Activated CD4-positive, alpha-beta T cell treated with anti-CD3 and anti-CD28 coated beads, Interleukin-2, amount 10 ng/mL, durations not matched to agents 24 days and 14 days (primary cell): ENCODE measurements around the gene MRPL9. TPM values are rescaled to one million over a fixed set of nuclear protein-coding genes. Genes with fewer than 3 reads are reported as not detected.
"Not testable (repeated sequence)": the region's sequence is repeated elsewhere in the genome, so short reads cannot be mapped to it uniquely, and the experiment has no call there.

Experiments used
- DNase-seq: peaks from one replicate; pipeline ENCODE4 v3.0.0; 2022
- H3K27ac Mint-ChIP-seq: one replicate; pipeline ENCODE4 v1.8.0; 2022; ENCODE audit warnings: mild to moderate bottlenecking, mixed read lengths
- H3K27me3 Mint-ChIP-seq: one replicate; pipeline ENCODE4 v1.8.0; 2022; ENCODE audit warnings: mixed read lengths
- H3K36me3 Mint-ChIP-seq: one replicate; pipeline ENCODE4 v1.8.0; 2022; ENCODE audit warnings: low read depth, mild to moderate bottlenecking, mixed read lengths
- H3K4me1 Mint-ChIP-seq: one replicate; pipeline ENCODE4 v1.8.0; 2021; ENCODE audit warnings: mixed read lengths
- H3K4me3 Mint-ChIP-seq: one replicate; pipeline ENCODE4 v1.8.0; 2022; ENCODE audit warnings: mild to moderate bottlenecking, moderate library complexity, mixed read lengths
- H3K9me3 Mint-ChIP-seq: one replicate; pipeline ENCODE4 v1.8.0; 2021; ENCODE audit warnings: mixed read lengths
- intact Hi-C: fragments of 100-400 bp; cut with micrococcal nuclease; formaldehyde crosslinking; loops from one replicate; pipeline ENCODE4 v1.15.1; 2023
- total RNA-seq: library from RNA; stranded (reverse); gene quantifications from 2 replicates; pipeline ENCODE4 v1.2.3, GENCODE V29; 2022

The MRPL9 gene
- total RNA-seq, 1 donor from 2014 or later: 136 TPM

GRCh38 chr1:151801310-151801820 is 38.1 kb upstream of the MRPL9 start:
- H3K4me1 Mint-ChIP-seq: peaks cover 3% of the 10 kb centered on the region
- intact Hi-C loops: loop anchor here (5.0 kb wide), 1 partner anchor 59 kb away; no protein-coding TSS in a partner anchor
- peaks cover 21% of the 10 kb centered on the region for H3K27me3 Mint-ChIP-seq

DNA sequence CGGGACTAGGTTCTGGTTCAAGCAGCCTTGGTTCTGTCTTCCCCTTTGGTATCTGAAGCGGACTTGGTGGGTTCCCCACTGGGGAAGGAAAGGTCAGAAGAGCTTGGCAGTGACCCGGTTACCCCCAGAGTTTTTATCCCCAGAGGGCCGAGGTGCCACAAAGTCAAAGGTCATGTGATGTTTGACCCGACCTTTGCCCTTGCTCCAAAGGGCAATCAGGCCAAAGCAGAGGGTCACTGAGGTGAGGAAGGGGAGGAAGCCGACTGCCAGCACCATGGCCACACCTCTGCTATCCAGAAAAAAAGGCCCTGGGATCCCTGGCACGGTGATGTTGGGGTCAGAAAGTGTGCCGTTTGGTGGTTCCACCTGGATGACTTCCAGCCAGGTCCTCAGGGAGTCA is 37.5 kb upstream of the MRPL9 start:
- Mint-ChIP-seq H3K27me3 (peaks cover 20% of the 10 kb centered on the region), H3K9me3 (no peaks in the 10 kb centered on the region), H3K27ac (no peak overlapping the region), H3K4me1 (peaks cover 3% of the 10 kb centered on the region), H3K4me3 (no peak overlapping the region), H3K36me3 (no peaks in the 10 kb centered on the region)
- DNase-seq: no peak
- intact Hi-C loops: loop anchor here (5.0 kb wide), 1 partner anchor 59 kb away; no protein-coding TSS in a partner anchor

More at GRCh38 chr1:151801310-151801820, 38.1 kb upstream of the MRPL9 start:
- H3K36me3 Mint-ChIP-seq: no peaks in the 10 kb centered on the region
- no peak overlapping the region for H3K27ac Mint-ChIP-seq
- no peak for DNase-seq
- no peak overlapping the region for H3K4me3 Mint-ChIP-seq
- no peaks in the 10 kb centered on the region for H3K9me3 Mint-ChIP-seq

- intact Hi-C loops: loop anchor here (5.0 kb wide), 1 partner anchor 57 kb away; no protein-coding TSS in a partner anchor
- Mint-ChIP-seq H3K4me1 (peaks cover 3% of the 10 kb centered on the region), H3K9me3 (no peaks in the 10 kb centered on the region), H3K36me3 (peaks cover under 1% of the 10 kb centered on the region), H3K4me3 (no peak overlapping the region), H3K27me3 (peaks cover 18% of the 10 kb centered on the region), H3K27ac (no peak overlapping the region)
- no peak for DNase-seq
These were observed 36.1 kb upstream of the MRPL9 start for GRCh38 chr1:151799179-151800022.

DNA sequence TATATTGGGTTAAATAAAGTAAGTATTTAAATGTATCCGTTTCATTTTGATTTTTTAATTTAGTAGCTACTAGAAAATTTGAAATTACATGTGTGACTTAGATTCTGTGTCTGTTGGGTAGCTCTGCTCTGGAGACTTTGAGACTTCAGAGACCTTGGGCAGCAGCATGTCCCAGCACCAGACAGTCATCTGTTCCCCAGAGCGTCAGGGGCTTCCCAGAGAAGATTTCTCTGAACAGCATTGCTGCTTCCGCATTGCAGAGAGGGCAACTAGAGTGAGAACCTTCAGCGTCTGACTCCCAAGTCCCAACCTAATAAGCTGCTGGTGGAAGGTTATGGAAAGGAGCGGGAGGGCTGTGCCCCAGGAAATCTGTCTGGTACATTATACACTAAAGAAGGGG is 35.3 kb upstream of the MRPL9 start:
- Mint-ChIP-seq H3K9me3 (no peaks in the 10 kb centered on the region), H3K27me3 (peaks cover 16% of the 10 kb centered on the region), H3K4me3 (no peak overlapping the region), H3K4me1 (peaks cover 3% of the 10 kb centered on the region), H3K27ac (no peak overlapping the region), H3K36me3 (peaks cover 2% of the 10 kb centered on the region)
- no peak for DNase-seq
- intact Hi-C loops: no loop called here

- peak overlapping the region; percentile 100 for H3K4me3 Mint-ChIP-seq
- H3K36me3 Mint-ChIP-seq: peaks cover 9% of the 10 kb centered on the region
- DNase-seq: peak; percentile 70
- intact Hi-C loops: loop anchor here (1.0 to 2.0 kb wide), 5 partner anchors 28 to 114 kb away; partner anchors contain the start of genes C2CD4D, MRPL9 and RIIAD1
- peaks cover 25% of the 10 kb centered on the region for H3K4me1 Mint-ChIP-seq
- peaks cover 2% of the 10 kb centered on the region for H3K27me3 Mint-ChIP-seq
- H3K27ac Mint-ChIP-seq: peak overlapping the region; percentile 90
- H3K9me3 Mint-ChIP-seq: no peaks in the 10 kb centered on the region
These were observed 27.8 kb upstream of the MRPL9 start for GRCh38 chr1:151790940-151791651.

DNA sequence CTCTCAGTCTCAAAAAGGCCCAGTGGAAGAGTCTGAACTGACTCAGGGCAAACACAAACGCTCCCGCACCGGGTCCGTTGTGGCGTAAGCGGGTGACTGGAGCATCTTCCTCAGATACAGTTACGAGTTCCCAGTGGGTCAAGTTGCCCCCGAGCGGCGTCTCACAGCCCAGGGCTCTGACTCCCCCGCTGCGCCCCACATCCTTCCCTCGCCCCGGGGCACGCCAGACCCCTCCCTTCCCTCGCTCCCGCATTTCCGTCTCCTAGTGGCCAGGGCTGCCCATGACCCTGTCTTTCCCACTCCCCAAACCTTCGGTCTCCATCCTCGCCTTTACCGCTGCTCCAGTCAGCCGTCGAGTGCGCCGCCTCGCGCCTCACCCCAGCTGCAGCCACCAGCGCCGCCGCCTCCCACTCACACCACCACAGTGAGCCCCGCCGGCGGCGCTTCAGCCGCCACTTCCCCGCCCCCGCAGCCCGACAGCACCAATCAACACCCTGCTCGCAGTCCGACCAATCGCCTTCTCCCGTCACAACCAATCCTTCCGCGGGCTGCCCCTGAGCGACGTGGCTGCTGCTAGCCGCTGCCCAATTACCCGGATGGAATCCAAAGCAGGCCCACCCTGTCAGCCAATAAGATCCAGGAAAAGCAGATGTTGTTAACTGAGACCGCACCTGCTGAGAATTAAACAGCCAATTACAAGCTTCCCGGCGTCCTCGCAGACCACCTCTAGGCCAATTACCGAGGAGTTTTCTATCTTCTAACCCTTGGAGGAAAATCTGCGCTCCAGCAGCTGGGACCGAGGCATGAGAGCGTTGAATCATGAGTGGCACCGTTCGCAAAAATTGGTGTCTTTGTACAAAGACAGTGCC is 27.0 kb upstream of the MRPL9 start, which contains the start of gene TDRKH:
TDRKH (minus strand) TSS at position 430 of the 869 bp plus-strand sequence. CDS start 7,478 bp downstream, outside the sequence.
- intact Hi-C loops: loop anchor here (1.0 to 2.0 kb wide), 5 partner anchors 27 to 114 kb away; partner anchors contain the start of genes C2CD4D, MRPL9 and RIIAD1
- DNase-seq: peak; percentile 99
- H3K27ac Mint-ChIP-seq: peak within 1 kb of the TSS; percentile 90
- peaks cover 2% of the 10 kb centered on the region for H3K27me3 Mint-ChIP-seq
- peak within 1 kb of the TSS; percentile 100 for H3K4me3 Mint-ChIP-seq
- no peaks in the 10 kb centered on the region for H3K9me3 Mint-ChIP-seq
- peaks cover 25% of the 10 kb centered on the region for H3K4me1 Mint-ChIP-seq
- peaks cover 9% of the 10 kb centered on the region for H3K36me3 Mint-ChIP-seq

DNA sequence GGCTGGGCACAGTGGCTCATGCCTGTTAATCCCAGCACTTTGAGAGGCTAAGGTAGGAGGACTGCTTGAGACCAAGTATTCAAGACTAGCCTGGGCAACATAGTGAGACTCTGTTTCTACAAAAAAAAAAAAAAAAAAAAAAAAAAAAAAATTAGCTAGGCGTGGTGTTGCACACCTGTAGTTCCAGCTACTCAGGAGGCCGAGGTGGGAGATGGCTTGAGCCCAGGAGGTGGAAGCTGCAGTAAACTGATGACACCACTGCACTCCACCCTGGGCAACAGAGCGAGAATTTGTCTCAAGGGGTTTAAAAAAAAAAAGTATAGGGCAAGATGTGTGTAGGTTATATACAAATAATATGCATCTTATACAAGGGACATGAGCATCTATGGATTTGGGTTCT is 24.4 kb upstream of the MRPL9 start:
- Mint-ChIP-seq H3K4me1 (peaks cover 25% of the 10 kb centered on the region), H3K9me3 (no peaks in the 10 kb centered on the region), H3K4me3 (no peak overlapping the region), H3K27ac (no peak overlapping the region), H3K27me3 (peaks cover 2% of the 10 kb centered on the region), H3K36me3 (peaks cover 6% of the 10 kb centered on the region)
- DNase-seq: no peak
- intact Hi-C loops: no loop called here

- no peak for DNase-seq
- no peaks in the 10 kb centered on the region for H3K27me3 Mint-ChIP-seq
- no peak overlapping the region for H3K4me3 Mint-ChIP-seq
- no peaks in the 10 kb centered on the region for H3K9me3 Mint-ChIP-seq
- H3K36me3 Mint-ChIP-seq: peaks cover 8% of the 10 kb centered on the region
- peaks cover 2% of the 10 kb centered on the region for H3K4me1 Mint-ChIP-seq
- no peak overlapping the region for H3K27ac Mint-ChIP-seq
- intact Hi-C loops: no loop called here
These were observed 20.5 kb upstream of the MRPL9 start for GRCh38 chr1:151783796-151784195.

GRCh38 chr1:151782741-151783140 is 19.4 kb upstream of the MRPL9 start:
- no peak for DNase-seq
- H3K4me3 Mint-ChIP-seq: no peak overlapping the region
- no peaks in the 10 kb centered on the region for H3K4me1 Mint-ChIP-seq
- intact Hi-C loops: no loop called here
- peaks cover 14% of the 10 kb centered on the region for H3K36me3 Mint-ChIP-seq
- H3K9me3 Mint-ChIP-seq: no peaks in the 10 kb centered on the region
- no peaks in the 10 kb centered on the region for H3K27me3 Mint-ChIP-seq
- no peak overlapping the region for H3K27ac Mint-ChIP-seq

GRCh38 chr1:151782026-151782425 is 18.7 kb upstream of the MRPL9 start:
- not testable (repeated sequence) for H3K27ac Mint-ChIP-seq

DNA sequence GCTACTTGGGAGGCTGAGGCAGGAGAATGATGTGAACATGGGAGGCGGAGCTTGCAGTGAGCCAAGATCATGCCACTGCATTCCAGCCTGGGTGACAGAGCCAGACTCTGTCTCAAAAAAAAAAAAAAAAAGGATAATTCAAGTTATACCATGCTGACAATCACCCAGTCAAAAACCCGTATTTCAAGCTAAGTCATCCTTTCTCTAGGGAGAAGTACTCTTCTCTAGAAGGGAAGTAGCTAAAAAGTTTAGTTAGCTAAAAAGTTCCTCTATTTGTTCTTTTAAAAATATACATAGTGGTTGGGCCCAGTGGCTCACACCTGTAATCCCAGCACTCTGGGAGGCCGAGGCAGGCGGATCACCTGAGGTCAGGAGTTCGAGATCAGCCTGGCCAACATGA is 17.4 kb upstream of the MRPL9 start:
- H3K9me3 Mint-ChIP-seq, DNase-seq, H3K27me3 Mint-ChIP-seq, H3K4me1 Mint-ChIP-seq, H3K27ac Mint-ChIP-seq, H3K4me3 Mint-ChIP-seq, intact Hi-C loops: not testable (repeated sequence)
- H3K36me3 Mint-ChIP-seq: peaks cover 21% of the 10 kb centered on the region

More at GRCh38 chr1:151782026-151782425, 18.7 kb upstream of the MRPL9 start:
- H3K4me1 Mint-ChIP-seq, DNase-seq, intact Hi-C loops, H3K9me3 Mint-ChIP-seq, H3K4me3 Mint-ChIP-seq, H3K27me3 Mint-ChIP-seq: not testable (repeated sequence)
- H3K36me3 Mint-ChIP-seq: peaks cover 15% of the 10 kb centered on the region

- no peaks in the 10 kb centered on the region for H3K4me1 Mint-ChIP-seq
- intact Hi-C loops: no loop called here
- H3K4me3 Mint-ChIP-seq: no peak overlapping the region
- H3K36me3 Mint-ChIP-seq: peaks cover 26% of the 10 kb centered on the region
- H3K9me3 Mint-ChIP-seq: no peaks in the 10 kb centered on the region
- H3K27ac Mint-ChIP-seq: no peak overlapping the region
- no peaks in the 10 kb centered on the region for H3K27me3 Mint-ChIP-seq
- no peak for DNase-seq
These were observed 16.6 kb upstream of the MRPL9 start for GRCh38 chr1:151779852-151780251.

GRCh38 chr1:151777317-151777716 is 14.0 kb upstream of the MRPL9 start:
- no peaks in the 10 kb centered on the region for H3K27me3 Mint-ChIP-seq
- peaks cover 28% of the 10 kb centered on the region for H3K36me3 Mint-ChIP-seq
- H3K4me3 Mint-ChIP-seq: no peak overlapping the region
- H3K9me3 Mint-ChIP-seq: no peaks in the 10 kb centered on the region
- intact Hi-C loops: no loop called here
- H3K27ac Mint-ChIP-seq: no peak overlapping the region
- no peaks in the 10 kb centered on the region for H3K4me1 Mint-ChIP-seq
- DNase-seq: no peak
